NCI-H748 (cell line): ENCODE results near the gene PKMYT1.
"Not testable (repeated sequence)": the region's sequence is repeated elsewhere in the genome, so short reads cannot be mapped to it uniquely, and the experiment has no call there.

ENCODE experiments used
- DNase-seq: peaks from one replicate; lab custom pipeline; 2025; ENCODE audit not compliant: unreplicated experiment; lab: John Stamatoyannopoulos, UW

The PKMYT1 gene

GRCh38 chr16:2936436-2937011, 43.7 kb downstream of the PKMYT1 start:
- DNase-seq = no peak

- no peak for DNase-seq
Measured at GRCh38 chr16:2934450-2934849, 45.8 kb downstream of the PKMYT1 start.

DNA sequence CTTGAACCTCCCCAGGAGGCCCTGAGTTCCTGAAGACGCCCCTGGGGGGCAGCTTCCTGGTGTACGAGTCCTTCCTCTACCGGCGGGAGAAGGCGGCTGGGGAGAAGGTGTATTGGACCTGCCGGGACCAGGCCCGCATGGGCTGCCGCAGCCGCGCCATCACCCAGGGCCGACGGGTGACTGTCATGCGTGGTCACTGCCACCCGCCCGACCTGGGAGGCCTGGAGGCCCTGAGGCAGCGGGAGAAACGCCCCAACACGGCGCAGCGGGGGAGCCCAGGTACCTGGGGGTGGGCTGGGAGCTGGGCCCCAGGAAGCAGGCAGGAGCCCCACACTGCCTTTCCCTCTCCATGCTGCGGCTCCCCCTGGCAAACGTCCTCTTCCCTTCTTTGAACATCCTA, 46.5 kb downstream of the PKMYT1 start:
- no peak for DNase-seq

DNA sequence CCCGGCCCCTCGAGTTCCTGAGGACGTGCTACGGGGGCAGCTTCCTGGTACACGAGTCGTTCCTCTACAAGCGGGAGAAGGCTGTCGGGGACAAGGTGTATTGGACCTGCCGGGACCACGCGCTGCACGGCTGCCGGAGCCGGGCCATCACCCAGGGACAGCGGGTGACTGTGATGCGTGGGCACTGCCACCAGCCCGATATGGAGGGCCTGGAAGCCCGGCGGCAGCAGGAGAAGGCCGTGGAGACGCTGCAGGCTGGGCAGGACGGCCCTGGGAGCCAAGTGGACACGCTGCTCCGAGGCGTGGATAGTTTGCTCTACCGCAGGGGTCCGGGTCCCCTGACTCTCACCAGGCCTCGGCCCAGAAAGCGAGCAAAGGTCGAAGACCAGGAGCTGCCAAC, 47.1 kb downstream of the PKMYT1 start:
- DNase-seq = no peak

GRCh38 chr16:2931231-2931914, 48.9 kb downstream of the PKMYT1 start:
- not testable (repeated sequence) for DNase-seq

DNA sequence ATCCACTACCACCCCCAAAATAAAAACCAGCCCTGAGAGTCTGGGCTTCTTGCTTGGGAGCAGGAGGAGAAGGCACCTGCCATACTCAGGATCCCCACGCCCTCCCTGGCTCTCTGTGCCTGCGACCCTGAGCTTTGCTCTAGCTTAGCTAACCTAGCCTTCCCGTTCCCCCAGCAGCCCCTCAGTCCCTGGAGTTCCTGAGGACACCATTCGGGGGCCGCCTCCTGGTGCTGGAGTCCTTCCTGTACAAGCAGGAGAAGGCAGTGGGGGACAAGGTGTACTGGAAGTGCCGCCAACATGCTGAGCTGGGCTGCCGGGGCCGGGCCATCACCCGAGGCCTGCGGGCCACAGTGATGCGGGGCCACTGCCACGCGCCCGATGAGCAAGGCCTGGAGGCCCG, 50.0 kb downstream of the PKMYT1 start:
- no peak for DNase-seq

- DNase-seq = no peak
Measured at GRCh38 chr16:2929693-2930092, 50.6 kb downstream of the PKMYT1 start.

DNA sequence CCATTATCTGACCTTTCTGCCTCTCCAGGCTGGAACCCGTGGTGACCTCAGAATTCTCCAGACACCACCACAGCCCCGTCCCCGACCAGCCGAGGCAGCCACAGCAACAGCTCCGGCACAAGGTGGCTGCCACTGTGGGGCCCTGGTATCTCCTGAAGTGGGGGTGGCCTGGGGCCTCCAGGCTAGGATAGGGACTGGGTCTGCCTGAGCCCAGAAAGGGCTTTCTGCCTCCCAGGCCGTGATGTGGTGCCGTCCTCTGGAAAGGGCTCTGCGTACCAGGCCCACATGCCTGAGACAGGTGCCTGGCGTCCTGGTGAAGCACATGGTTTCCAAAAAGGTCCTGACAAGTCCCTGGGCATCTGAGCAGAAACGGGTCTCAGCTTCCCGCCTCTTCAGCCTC, 51.5 kb downstream of the PKMYT1 start:
- no peak for DNase-seq

DNA sequence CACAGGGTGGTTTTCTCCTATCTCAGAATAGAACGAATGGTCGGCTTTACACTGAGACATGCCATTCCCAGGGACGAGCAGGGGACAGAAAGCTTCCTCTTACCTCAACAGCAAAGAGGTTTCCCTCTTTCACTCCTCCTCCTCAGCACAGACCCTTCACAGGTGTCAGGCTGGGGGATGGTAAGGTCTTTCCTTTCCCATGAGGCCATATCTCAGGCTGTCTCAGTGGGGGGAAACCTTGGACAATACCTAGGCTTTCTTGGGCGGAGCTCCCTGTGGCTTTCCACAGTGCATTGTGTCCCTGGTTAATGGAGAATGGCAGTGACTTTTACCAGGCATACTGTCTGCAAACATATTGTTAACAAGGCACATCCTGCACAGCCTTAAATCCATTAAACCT, 52.1 kb downstream of the PKMYT1 start:
- not testable (repeated sequence) for DNase-seq

DNA sequence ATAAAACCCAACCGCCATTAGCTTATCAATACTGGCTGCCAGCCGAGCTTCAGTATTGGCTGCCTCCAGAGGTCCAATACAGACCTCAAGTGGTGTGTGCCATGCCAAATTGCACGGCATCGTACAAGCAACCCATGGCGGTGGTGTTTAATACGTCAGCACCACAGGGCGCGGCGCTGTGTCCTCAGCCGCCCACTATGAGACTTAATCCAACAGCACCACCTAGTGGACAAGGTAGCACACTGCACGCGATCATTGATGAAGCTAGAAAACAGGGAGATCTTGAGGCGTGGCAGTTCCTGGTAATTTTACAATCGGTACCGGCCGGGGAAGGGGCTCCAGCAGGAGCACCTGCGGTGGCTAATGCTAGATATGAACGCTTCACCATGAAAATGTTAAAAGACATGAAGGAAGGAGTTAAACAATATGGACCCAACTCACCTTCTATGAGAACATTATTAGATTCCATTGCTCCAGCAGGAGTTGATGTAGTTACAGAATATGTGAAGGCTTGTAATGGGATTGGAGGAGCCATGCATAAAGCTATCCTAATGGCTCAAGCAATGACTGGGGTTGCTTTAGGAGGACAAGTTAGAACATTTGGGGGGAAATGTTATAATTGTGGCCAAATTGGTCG, 53.1 kb downstream of the PKMYT1 start:
- DNase-seq = peak; percentile 85

DNA sequence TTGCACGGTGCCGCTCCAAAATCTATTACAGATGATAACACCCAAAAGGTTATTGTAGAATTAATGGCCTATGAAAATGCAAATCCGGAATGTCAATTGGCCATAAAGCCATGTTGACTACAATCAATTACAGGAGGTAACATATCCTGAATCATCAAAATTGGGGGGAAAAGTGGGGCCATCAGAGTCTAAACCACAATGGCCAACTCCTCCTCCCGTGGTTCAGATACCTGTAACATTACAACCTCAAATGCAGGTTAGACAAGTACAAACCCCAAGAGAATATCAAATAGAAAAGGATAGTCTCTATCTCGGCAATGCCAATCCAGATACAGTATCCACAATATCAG, 53.6 kb downstream of the PKMYT1 start:
- no peak for DNase-seq

GRCh38 chr16:2925951-2926649, 54.1 kb downstream of the PKMYT1 start:
- no peak for DNase-seq

DNA sequence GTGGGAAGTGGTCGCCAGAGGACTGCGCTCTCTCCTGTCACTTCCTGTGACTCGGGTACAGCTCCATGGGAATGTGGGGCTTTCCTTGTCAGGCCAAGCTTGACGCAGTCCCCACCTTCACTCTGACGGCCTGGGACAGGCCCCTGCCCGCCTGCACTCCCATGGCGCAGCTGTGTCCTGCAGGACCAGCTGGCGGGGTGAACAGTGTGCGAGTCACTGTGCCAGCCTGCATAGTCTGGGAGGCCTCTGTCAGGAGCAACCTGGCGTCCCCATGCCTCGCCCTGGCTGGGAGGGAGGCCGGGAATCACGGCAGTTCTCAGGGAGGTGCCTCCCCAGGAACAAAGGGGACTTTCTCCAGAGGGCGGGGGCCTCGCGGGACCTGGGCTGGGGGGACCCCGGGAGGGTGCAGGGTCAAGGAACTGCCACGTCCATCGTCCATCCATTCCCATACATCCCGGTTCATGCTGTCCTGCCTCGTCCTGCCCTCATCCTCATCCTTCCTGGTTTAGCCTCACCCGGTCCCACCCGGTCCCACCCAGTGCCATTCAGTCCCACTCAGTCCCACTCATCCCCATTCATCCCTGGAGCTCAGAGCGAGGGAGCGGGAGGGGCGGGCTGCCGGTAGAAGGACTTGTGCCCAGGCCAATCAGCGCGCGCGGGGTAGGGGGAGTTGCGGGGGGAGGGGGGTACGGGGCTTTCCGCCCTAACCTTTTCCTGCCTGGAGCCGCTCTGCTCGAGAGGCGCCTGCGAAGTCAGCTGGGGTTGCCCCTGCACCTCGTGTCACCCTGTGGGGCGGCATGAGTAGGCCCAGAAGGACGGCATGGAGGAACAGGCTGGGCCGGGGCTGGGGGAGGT, 55.1 kb downstream of the PKMYT1 start:
- DNase-seq = no peak

- DNase-seq = no peak
Measured at GRCh38 chr16:2923481-2923880, 56.8 kb downstream of the PKMYT1 start.
